ENCODE measurements around the gene IL17D.
"Not testable (repeated sequence)": the region's sequence is repeated elsewhere in the genome, so short reads cannot be mapped to it uniquely, and the experiment has no call there.

The IL17D gene

DNA sequence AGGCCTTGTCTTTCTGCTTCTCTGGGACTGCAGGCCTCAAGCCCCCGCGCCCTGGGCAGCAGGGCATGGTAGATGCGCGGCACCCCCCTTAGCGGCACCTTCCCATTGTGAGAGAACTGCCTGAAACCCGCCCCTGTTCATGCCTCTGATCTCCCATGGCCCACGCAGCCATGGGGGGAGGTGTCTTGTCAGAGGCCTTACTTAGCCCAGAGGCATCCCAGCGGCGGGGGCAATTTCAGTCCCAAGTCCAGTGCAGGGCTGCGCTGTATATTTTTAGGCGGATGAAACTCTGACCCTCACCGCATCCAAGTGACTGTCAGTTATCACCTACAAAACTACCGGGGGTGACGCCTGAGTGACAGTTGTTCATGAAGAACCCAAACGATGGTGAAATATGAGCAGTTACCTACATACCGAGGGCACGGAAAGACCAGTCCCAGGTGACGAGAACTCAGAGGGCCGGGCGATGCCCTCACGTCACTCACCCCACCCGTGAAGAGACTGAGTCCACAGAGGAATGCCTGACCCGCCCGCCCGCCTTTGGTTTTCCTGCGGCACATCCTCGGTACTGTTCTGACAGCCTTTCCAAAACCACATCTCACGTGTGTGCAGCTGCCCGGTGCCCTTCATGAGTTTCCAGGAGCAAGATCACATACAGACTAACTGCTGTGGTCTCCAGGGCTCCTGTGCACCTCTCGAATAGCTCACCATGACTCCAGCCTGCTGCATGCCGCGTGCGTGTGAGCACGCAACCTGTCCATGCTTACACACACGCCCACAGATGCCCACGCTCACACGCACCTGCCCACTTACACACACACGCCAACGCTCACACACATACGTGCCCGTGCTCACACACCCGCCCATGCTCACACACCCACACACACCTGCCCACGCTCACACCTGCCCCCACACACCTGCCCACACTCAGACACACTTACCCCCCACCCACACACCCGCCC lies 14.4 kb downstream of the IL17D start:
- in situ Hi-C loops (cut with MboI; ENCODE audit: low sequenced_read_pairs) = no loop called here

DNA sequence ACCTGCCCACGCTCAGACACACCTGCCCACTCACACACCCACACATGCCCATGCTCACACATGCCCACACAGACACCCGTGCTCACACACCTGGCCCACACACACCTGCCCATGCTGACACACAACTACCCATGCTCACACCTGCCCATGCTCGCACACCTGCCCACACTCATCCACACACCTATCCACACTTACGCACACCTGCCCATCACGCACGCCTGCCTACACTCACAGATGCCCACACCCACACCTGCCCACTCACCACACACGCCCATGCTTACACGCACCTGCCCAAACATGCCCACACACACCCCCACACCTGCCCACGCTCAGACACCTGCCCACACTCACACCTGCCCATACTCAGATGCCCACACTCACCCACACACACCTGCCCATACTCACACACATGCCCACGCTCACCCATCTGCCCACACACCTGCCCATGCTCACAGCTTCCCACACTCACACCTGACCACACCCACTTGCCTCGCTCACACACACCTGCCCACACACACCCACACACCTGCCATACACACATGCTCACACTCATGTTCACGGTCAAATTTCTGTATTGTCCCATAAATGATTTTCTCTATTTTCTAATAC lies 15.6 kb downstream of the IL17D start:
- in situ Hi-C loops (cut with MboI; ENCODE audit: low sequenced_read_pairs) = no loop called here

DNA sequence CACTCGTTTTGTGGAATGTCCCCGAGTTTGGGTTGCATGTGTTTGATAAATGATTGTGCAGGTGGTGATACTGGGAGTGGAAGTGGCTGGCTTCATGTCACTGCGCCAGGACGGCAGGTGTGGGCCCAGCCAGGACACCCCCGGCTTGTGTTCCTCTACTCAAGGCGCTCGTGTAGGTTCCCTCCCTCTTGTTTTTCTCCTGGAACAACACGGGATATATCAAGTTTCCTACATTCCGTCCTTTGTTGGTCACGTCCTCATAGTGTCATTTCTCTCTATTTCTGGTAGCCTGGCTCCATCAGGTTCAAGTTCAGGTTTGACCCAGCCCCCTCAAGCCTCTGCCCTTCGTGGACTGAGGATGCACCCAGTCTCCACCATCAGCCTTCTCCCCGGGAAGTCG lies 16.3 kb downstream of the IL17D start:
- in situ Hi-C loops (cut with MboI; ENCODE audit: low sequenced_read_pairs) = no loop called here

DNA sequence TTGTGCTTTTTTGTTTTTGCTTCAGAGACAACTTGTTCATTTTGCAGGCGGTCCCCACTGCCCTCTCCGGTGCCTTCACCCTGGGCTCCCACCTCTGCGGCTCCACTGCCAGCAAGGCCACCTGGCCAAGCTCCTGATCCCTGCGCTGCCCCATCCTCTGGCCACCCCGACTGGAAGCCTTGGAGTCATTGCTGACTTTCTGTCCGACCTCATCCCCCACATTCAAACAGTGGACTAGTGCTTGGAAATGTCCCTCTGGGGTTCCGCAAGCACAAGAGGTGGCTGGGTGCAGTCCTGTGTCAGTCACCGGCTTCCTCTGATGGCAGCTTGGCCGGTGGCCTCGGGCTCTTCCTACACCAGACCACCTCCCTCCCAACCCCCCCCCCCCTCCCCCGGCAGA lies 17.0 kb downstream of the IL17D start:
- in situ Hi-C loops (cut with MboI; ENCODE audit: low sequenced_read_pairs) = no loop called here

DNA sequence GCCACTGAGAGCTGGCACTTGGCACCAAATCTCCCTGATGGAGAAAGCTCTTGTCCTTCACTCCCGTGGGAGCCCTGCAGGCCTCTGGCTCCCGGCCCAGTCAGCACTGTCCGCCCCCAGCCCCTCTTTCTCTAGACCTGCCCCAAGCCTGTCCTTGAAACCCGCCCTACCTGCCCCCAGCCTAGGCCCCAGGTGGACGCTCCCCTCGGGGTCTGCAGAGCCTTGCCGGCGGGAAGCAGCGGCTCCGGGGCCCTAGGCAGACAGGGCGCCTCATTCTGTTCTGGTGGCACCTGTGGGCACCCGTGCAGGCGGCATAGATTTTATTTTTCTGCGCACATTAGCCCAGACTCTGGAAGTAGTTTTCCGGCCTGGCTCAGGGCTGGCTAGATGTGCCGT lies 17.6 kb downstream of the IL17D start:
- in situ Hi-C loops (cut with MboI; ENCODE audit: low sequenced_read_pairs) = no loop called here

DNA sequence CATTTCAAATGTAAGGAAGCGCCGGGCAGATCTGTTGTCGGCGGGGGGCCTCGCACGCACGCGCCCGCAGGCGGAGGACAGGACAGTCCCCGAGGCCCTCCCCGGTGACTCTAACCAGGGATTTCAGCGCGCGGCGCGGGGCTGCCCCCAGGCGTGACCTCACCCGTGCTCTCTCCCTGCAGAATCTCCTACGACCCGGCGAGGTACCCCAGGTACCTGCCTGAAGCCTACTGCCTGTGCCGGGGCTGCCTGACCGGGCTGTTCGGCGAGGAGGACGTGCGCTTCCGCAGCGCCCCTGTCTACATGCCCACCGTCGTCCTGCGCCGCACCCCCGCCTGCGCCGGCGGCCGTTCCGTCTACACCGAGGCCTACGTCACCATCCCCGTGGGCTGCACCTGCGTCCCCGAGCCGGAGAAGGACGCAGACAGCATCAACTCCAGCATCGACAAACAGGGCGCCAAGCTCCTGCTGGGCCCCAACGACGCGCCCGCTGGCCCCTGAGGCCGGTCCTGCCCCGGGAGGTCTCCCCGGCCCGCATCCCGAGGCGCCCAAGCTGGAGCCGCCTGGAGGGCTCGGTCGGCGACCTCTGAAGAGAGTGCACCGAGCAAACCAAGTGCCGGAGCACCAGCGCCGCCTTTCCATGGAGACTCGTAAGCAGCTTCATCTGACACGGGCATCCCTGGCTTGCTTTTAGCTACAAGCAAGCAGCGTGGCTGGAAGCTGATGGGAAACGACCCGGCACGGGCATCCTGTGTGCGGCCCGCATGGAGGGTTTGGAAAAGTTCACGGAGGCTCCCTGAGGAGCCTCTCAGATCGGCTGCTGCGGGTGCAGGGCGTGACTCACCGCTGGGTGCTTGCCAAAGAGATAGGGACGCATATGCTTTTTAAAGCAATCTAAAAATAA lies 18.2 kb downstream of the IL17D start:
- in situ Hi-C loops (cut with MboI; ENCODE audit: low sequenced_read_pairs) = no loop called here

DNA sequence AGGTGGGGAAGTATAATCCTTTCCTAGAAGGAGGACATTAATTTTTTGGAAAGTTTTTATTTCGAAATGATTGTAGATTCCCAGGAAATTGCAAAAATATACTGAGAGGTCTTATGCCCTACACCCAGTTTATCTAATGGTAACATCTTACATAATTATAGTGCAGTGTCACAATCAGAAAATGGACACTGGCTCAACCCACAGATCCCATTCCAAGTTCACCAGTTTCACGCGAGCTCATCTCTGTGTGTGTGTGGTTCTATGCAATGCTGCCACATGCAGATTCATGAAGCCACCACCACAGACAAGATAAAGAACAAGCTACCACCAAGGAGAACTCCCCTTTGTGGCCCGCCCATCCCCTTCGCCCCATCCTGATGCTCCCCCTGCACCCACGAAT lies 24.4 kb downstream of the IL17D start:
- in situ Hi-C loops (cut with MboI; ENCODE audit: low sequenced_read_pairs) = no loop called here

DNA sequence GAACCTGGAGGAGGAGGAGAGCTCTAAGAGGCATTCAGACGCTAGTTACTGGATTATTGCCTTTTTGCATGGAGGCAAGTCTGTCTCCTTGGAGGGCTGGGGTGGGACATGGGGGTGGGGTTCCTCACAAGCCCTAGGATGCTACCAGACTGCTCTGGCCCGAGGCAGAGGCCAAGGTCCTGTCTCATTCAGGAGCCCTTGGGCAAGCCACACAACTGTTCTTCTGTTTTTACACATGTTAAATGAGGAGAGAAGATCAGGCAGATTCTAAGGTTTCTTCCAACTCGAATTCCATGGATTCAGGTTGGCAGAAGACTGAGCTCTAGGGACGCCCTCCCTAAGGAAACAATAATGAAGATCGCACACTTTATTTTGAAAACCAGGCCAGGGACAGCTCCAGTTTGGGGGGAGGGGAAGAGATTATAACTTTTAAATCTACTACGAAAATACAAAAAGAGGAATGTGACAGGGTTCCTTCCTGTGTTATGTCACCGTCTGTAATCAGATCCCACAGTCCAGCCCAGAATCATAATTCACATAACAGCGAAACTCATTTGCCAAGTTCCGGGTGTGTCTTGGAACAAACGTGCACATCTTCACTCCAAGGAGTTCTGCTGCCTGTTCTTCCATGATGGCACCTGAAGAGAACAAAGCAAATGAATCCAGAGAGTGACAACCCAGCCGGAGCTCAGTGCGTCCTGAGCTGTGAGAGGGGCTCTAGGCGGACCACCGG lies 25.2 kb downstream of the IL17D start:
- in situ Hi-C loops (cut with MboI; ENCODE audit: low sequenced_read_pairs) = no loop called here

DNA sequence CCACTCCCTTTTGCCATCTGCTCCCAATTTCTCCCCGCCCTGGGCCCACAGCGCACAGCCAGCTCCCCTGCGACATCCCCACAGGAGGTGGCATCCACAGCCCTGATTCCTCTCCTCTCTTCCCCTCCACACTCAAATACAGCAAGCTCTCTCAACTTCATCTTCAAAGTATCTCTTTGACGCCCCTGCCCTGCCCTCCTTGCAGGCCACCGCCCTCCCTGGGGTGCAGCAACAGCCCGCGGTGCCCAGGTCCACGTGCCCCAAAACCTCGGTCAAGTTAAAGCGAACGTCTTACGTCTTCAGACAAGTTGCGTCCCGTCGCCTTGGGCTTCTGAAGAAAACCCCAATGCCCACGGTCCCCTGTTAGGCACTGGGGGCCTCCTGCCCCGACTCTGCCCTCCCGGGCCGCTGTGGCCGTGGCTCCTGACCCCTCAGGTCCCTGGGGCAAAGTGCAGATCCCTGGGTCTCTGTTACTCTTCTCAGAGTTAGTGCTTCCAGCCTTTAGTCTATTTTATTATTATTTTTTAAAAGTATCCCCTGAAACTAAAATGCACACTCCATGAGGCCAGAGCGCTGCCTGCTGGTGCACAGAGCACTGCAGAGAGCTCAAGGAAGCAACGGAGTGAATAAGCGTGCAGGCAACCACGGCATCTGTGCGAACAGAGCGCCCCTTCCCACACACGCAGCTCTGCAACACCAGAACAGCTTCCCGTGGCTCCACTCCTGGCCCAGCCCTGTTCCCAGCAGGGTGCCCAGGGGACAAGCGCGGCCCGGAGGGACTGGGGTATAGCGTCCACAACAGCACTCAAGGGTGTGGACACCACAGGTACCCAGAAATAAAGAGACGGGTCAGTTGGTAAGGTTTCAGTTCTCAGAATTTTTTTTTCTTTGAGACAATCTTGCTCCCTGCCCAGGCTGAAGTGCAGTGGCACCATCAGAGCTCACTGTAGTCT lies 26.4 kb downstream of the IL17D start:
- in situ Hi-C loops (cut with MboI; ENCODE audit: low sequenced_read_pairs) = no loop called here

DNA sequence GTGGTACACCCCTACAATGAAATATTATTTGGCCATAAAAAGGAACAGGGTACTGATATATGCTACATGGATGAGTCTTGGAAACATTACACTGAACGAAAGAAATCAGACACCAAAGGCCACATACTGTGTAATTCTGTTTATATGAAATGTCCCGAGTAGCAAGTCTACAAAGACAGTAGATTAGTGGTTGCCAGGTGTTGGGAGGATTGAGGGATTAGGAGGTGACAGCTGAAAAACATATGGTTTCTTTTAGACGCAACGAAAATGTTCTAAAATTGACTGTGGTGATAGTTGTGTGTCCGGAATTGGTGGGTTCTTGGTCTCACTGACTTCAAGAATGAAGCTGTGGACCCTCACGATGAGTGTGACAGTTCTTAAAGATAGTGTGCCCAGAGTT lies 35.1 kb downstream of the IL17D start:
- in situ Hi-C loops (cut with MboI; ENCODE audit: low sequenced_read_pairs) = no loop called here

DNA sequence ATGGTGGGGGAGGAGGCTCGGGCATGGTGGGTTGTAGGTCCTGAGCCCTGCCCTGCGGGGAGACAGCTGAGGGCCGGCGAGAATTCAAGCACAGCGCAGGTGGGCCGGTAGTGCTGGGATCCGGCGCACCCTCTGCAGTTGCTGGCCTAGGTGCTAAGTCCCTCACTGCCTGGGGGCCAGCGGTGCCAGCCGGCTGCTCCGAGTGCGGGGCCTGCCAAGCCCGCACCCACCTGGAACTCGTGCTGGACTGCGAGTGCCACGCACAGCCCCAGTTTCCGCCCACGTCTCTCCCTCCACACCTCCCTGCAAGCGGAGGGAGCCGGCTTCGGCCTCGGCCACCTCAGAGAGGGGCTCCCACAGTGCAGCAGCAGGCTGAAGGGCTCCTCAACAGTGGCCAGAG lies 36.5 kb downstream of the IL17D start:
- in situ Hi-C loops (cut with MboI; ENCODE audit: low sequenced_read_pairs) = no loop called here

DNA sequence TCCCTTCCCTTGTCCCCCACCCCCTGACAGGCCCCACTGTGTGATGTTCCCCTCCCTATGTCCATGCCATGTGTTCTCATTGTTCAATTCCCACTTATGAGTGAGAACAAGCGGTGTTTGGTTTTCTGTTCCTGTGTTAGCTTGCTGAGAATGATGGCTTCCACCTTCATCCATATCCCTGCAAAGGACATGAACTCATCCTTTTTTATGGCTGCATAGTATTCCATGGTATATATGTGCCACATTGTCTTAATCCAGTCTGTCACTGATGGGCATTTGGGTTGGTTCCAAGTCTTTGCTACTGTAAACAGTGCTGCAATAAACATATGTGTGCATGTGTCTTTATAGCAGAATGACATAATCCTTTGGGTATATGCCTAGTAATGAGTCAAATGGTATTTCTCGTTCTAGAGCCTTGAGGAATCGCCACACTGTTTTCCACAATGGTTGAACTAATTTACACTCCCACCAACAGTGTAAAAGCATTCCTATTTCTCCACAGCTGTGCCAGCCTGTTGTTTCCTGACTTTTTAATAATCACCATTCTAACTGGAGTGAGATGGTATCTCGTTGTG lies 40.4 kb downstream of the IL17D start:
- in situ Hi-C loops (cut with MboI; ENCODE audit: low sequenced_read_pairs) = not testable (repeated sequence)

DNA sequence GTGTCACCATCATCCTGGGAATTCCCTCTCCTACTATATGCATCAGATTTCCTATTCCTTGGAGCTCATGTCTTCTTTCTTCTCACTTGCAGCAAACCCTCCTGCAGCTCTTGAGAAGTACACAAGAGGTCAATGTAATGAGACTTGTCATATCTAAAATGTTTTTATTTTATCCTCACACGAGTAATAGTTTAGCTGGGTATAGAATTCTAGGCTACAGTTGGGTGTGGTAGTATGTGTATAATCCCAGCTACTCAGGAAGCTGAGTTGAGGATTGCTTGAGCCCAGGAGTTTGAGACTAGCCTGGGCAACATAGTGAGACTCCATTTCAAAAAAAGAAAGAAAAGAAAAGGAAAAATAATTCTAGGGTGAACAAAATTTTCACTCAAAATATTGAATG lies 45.9 kb downstream of the IL17D start:
- in situ Hi-C loops (cut with MboI; ENCODE audit: low sequenced_read_pairs) = no loop called here

DNA sequence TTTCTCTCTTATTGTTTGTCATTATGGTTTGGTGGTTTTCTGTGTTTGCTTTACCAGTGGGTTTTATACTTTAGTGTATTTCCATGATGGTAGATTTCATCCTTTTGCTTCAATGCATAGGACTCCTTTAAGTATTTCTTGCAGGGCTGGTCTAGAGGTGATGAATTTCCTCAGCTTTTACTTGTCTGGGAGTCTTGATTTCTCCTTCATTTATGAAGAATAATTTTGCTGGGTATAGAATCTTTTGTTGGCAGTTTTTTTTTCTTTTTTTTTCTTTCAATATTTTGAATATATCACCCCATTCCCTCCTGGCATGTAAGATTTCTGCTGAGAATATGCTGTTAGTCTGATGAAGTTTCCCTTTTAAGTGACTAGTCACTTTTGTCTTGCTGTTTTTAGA lies 50.5 kb downstream of the IL17D start:
- in situ Hi-C loops (cut with MboI; ENCODE audit: low sequenced_read_pairs) = no loop called here

DNA sequence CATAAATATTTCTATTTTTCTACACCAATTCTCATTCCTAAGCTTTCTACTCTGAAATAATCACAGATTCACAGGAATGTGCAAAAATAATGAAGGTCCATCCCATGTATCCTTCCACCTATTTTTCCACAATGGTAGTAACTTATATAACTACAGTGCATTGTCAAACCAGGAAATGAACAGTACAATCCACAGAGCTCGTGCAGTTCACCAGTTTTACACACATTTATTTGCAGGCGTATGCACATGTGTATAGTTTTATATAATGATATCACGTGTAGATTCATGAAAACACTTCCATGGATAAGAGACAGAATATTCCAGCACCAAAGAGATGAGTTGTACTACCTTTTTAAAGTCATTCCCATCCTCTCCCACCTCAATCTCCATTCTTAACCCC lies 57.4 kb downstream of the IL17D start:
- in situ Hi-C loops (cut with MboI; ENCODE audit: low sequenced_read_pairs) = no loop called here

DNA sequence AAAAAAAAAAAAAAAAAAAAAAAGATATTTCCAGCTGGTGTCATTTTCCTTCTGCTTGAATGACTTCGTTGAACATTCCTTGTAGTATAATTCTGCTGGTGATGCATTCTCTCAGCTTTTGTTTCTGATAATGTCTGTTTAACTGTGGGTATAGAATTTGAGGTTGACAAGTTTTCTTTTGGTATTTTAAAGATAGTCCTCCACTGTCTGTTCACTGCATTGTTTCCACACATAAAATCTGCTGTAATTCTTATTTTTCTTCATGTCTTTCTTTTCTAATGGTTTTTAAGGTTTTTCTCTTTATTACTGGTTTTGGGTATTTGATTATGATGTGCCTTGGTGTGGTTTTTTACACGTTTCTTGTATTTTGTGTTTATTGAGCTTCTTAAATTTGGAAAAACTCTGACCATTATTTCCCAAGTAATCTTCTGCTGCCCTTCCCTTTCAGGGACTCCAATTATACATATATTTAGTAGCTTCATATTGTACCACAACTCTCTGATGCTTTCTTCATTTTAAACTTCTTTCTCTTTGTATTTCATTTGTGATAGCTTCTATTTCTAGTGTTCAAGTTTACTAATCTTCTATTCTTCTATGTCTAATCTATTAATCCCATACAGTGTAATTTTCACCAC lies 63.9 kb downstream of the IL17D start:
- in situ Hi-C loops (cut with MboI; ENCODE audit: low sequenced_read_pairs) = no loop called here

DNA sequence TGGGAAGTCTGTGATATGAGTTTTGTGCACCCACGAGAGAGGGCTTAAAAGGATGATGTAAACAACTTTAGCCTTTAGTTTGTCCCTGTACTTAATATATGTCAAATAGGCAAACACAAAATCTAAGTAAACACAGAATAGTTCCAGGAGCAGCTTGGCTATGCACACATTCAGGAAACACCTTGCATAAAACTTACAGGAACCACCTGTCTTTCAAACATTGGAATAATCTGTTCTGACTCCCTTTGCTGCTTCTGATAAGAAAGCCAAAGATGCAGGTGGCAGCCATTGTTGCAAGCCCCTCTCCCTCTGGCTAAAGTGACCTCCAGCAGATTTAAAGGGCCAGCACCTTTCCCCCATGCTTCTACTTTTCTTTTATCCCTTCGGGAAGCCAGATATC lies 65.6 kb downstream of the IL17D start:
- in situ Hi-C loops (cut with MboI; ENCODE audit: low sequenced_read_pairs) = no loop called here

DNA sequence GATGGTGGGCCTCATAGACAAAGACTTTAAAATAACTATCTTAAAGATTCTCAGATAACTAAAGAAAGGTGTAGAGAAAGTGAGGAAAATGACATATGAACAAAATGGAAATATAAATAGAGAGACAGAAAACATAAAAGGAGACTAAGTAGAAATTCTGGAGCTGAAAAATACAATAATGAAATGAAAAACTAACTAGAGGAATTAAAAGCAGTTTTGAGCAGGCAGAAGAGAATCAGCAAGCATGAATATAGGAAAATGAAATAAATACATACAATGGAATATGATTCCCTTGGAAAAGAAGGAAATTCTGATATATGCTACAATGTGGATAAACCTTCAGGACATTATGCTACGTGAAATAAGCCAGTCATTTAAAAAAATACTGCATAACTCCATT lies 66.3 kb downstream of the IL17D start:
- in situ Hi-C loops (cut with MboI; ENCODE audit: low sequenced_read_pairs) = no loop called here

Measured in hTERT RPE-1 (cell line).